Lower lobe of right lung (tissue), 2 donors: ENCODE results near the gene VEZF1. TPM values are rescaled to one million over a fixed set of nuclear protein-coding genes. Genes with fewer than 3 reads are reported as not detected.

Experiments
- ATAC-seq, 2 donors: fragments of 200-7000 bp; cut with Tn5 transposase; one replicate each; pipeline ENCODE4 v1.9.1; 2020 to 2022; ENCODE audit warnings: mild to moderate bottlenecking in 2 of 2, moderate library complexity in 2 of 2
- DNase-seq: peaks from one replicate; pipeline ENCODE4 v3.0.0-alpha.2; 2020
- H3K27ac ChIP-seq: fragments of 200-600 bp; one replicate; pipeline ENCODE4 v1.8.0; 2022
- H3K27me3 ChIP-seq: fragments of 200-600 bp; one replicate; pipeline ENCODE4 v1.8.0; 2022; ENCODE audit warnings: low read depth
- H3K36me3 ChIP-seq: fragments of 200-600 bp; one replicate; pipeline ENCODE4 v1.8.0; 2022; ENCODE audit warnings: mild to moderate bottlenecking
- H3K4me1 ChIP-seq: fragments of 200-600 bp; one replicate; pipeline ENCODE4 v1.8.0; 2022
- H3K4me3 ChIP-seq: fragments of 200-600 bp; one replicate; pipeline ENCODE4 v1.8.0; 2022; ENCODE audit warnings: mild to moderate bottlenecking
- H3K9me3 ChIP-seq: fragments of 200-600 bp; one replicate; pipeline ENCODE4 v1.8.0; 2022
- intact Hi-C: fragments of 100-400 bp; cut with DNase I; formaldehyde crosslinking; loops from one replicate; pipeline ENCODE4 v1.11.0; 2022
- total RNA-seq: library from RNA; stranded (reverse); fragmentation: NEBNext Ultra II Directional; extraction: Animal tissue kit (Norgen Biotek cat#: 25700); gene quantifications from one replicate; pipeline ENCODE4 v1.2.1, GENCODE V29; 2021
- TF ChIP-seq, protein P1 (sequence below): fragments of 200-600 bp; IDR thresholded peaks from one replicate; pipeline ENCODE4 v1.8.0; 2022; ENCODE audit warnings: antibody characterized with exemption, mild to moderate bottlenecking
- donor health status: DM: no; HTN: yes; CAD: no; lungs with severe emphysema.

The VEZF1 gene
- total RNA-seq, 1 donor from 2014 or later = 73.5 TPM

DNA sequence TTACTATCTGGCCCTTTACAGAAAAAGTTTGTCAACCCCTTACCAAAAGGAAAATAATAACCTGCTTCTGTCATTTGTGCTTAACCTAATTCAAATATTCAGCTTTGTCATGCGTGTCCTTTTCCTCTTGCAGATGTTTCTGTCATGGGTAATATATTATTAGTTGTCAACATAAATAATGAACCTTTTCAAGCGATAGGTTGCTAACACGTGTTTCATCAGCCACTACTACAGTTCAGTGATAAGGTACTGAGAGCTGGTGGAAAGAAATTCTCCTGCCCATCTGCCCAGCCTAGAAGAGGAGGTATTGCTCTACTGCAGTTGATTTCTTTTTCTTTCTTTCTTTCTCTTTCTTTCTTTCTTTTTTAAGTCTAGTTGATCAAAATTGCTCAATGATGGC is 31.0 kb upstream of the VEZF1 start:
- DNase-seq (no peak), ATAC-seq (no peak)
- no peaks in the 10 kb centered on the region for H3K4me1 ChIP-seq
- no peaks in the 10 kb centered on the region for H3K27me3 ChIP-seq
- no peak overlapping the region for H3K4me3 ChIP-seq
- H3K9me3 ChIP-seq = no peaks in the 10 kb centered on the region
- no peak overlapping the region for H3K27ac ChIP-seq
- TF ChIP-seq, protein P1, sequence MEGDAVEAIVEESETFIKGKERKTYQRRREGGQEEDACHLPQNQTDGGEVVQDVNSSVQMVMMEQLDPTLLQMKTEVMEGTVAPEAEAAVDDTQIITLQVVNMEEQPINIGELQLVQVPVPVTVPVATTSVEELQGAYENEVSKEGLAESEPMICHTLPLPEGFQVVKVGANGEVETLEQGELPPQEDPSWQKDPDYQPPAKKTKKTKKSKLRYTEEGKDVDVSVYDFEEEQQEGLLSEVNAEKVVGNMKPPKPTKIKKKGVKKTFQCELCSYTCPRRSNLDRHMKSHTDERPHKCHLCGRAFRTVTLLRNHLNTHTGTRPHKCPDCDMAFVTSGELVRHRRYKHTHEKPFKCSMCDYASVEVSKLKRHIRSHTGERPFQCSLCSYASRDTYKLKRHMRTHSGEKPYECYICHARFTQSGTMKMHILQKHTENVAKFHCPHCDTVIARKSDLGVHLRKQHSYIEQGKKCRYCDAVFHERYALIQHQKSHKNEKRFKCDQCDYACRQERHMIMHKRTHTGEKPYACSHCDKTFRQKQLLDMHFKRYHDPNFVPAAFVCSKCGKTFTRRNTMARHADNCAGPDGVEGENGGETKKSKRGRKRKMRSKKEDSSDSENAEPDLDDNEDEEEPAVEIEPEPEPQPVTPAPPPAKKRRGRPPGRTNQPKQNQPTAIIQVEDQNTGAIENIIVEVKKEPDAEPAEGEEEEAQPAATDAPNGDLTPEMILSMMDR = no peak
- intact Hi-C loops = no loop called here
- H3K36me3 ChIP-seq = no peaks in the 10 kb centered on the region

DNA sequence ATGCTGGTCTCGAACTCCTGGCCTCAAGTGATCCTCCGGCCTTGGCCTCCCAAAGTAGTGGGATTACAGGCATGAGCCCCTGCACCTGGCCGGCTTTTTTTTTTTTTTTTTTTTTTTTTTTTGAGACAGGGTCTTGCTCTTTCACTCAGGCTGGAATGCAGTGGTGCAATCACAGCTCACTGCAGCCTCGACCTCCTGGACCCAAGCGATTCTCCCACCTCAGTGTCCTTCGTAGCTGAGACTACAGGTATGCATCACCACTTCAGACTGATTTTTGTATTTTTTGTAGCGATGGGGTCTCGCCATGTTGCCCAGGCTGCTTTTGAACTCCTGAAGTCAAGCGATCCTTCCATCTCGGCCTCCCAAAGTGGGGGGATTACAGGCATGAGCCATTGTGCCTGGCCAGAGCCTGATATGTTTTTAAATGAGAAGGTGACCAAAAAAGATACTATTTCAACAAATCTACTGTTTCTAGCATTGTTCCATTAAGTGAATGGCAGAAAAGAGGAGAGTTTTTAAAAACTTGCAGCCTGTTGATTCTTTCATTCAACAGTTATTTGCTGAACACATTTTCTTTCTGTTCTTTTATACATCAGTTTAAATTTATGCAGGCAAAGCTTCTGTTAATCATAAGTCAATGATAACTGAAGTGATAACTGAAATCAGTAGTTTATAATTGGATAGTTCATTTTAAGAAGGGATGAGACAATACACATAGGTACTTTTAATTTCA is 22.2 kb upstream of the VEZF1 start:
- H3K36me3 ChIP-seq = peaks cover 10% of the 10 kb centered on the region
- no peaks in the 10 kb centered on the region for H3K27me3 ChIP-seq
- no peak for ATAC-seq
- DNase-seq = no peak
- H3K4me1 ChIP-seq = peaks cover 19% of the 10 kb centered on the region
- H3K4me3 ChIP-seq = no peak overlapping the region
- intact Hi-C loops = no loop called here
- H3K27ac ChIP-seq = no peak overlapping the region
- TF ChIP-seq, protein P1 = no peak
- no peaks in the 10 kb centered on the region for H3K9me3 ChIP-seq

DNA sequence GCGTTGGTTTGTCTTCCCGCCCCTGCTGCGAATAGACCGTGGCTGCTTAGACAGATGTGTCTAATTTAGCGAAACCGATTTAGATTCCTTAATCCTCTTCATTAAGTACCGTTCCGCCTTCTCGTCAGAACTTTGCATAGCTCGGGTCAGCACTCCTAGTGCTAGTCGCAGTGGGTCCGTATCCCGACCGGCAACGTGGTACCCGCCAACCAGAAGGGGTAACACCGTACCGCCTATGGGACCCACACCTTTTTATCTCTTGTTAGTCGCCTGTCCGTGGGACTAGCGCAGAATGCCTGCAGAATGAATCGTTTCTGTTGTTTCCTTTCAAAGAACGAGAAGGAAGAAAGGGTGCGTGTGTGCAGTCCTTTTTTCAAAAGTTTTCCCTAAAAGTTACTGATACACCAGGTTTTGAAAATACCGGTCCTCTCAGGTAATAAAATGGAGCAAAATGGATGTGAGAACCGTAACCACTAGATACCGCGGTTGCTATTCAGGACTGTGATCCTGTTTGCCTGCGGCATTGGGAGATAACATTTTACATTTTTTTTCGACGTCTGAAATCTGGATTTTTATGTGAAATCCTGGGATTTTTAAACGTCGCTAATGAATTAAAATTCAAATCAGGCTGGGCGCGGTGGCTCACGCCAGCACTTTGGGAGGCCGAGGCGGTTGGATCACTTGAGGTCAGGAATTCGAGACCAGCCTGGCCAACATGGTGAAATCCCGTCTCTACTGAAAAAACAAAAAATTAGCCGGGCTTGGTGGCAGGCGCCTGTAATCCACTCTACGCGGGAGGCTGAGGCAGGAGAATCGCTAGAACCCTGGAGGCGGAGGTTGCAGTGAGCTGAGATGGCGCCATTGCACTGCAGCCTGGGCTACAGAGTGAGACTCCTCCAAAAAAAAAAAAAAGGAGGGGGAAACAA is 20.0 kb upstream of the VEZF1 start:
- Histone ChIP-seq H3K27ac (peak overlapping the region; percentile 97), H3K4me1 (peaks cover 41% of the 10 kb centered on the region), H3K36me3 (peaks cover 32% of the 10 kb centered on the region), H3K27me3 (no peaks in the 10 kb centered on the region), H3K4me3 (peak overlapping the region; percentile 99), H3K9me3 (no peaks in the 10 kb centered on the region)
- intact Hi-C loops = no loop called here
- peak; percentile 27 to 28 for ATAC-seq
- TF ChIP-seq, protein P1 = no peak
- no peak for DNase-seq

DNA sequence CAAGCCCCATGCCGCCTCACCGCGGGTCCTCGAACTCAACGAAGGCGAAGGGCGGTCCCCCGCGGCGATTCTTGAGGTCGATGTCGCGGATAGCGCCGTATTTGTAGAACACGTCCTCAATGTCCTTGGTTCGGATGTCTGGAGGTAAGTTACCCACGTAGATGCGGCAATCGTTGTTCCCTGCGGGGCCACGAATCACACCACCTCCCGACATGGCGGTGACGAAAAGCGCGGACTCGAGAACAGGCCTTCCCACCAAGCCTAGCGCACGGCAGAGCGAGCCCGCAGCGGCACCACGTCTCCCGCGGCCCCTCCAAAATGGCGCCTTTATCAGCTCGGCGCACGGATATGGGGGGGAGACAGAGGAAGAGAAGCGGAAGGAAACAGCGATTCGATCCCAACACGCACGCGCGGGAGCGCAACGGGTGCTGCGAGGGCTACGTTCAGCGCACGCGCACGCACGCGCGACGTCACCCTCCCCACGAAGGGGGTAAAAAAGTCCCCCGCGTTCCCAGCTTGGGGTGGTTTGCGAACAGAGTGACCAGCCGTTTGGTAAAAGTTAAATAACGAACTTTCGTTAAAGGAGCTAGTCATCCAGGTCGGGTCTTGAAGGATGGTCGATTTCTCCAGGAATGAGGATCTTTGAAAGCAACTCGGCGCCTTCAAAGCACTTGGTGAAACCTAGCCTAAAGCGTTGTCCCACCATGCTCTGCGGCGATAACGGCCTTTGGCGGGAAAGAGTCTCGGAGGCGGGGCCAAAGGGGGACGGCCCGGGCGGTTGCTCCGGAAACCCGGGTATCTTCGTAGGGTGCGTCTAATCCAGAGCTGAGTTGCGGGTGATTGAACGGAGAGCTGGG is 19.1 kb upstream of the VEZF1 start, which contains the start of gene SRSF1:
SRSF1 (minus strand) TSS at position 323 of the 857 bp plus-strand sequence; CDS start at position 214, 109 bp downstream.
- Histone ChIP-seq H3K4me3 (peak within 1 kb of the TSS; percentile 99), H3K4me1 (peaks cover 49% of the 10 kb centered on the region), H3K27me3 (no peaks in the 10 kb centered on the region), H3K9me3 (no peaks in the 10 kb centered on the region), H3K36me3 (peaks cover 40% of the 10 kb centered on the region), H3K27ac (peak within 1 kb of the TSS; percentile 97)
- intact Hi-C loops = no loop called here
- ATAC-seq = peak; percentile 98 to 99
- peak; percentile 98 for DNase-seq
- TF ChIP-seq, protein P1 = no peak

- peaks cover 53% of the 10 kb centered on the region for H3K4me1 ChIP-seq
Measured at GRCh38 chr17:58006560-58006923, 18.5 kb upstream of the VEZF1 start.

More at GRCh38 chr17:58006560-58006923, 18.5 kb upstream of the VEZF1 start:
- ATAC-seq = peak; percentile 81 to 84
- Histone ChIP-seq H3K4me3 (peak overlapping the region; percentile 99), H3K27ac (peak overlapping the region; percentile 97), H3K9me3 (no peaks in the 10 kb centered on the region), H3K36me3 (peaks cover 47% of the 10 kb centered on the region), H3K27me3 (no peaks in the 10 kb centered on the region)
- TF ChIP-seq, protein P1 = no peak
- intact Hi-C loops = no loop called here
- DNase-seq = peak; percentile 86
